A549 (cell line): Measurements from ENCODE around the gene RHEB. TPM values are rescaled to one million over a fixed set of nuclear protein-coding genes. Genes with fewer than 3 reads are reported as not detected.

Source experiments
- ATAC-seq, 2 experiments: fragments of 200-7000 bp in 1 of 2; fragments of >200 bp in 1 of 2; cut with Nextera tagmentation in 1 of 2; cut with Tn5 transposase in 1 of 2; 3 replicates each; pipeline versions ENCODE4 v1.8.0 to v1.9.1; 2018 to 2020; ENCODE audit warnings: mild to moderate bottlenecking in 1 of 2, moderate library complexity in 1 of 2
- CTCF ChIA-PET: fragments of 300-600 bp; sonication (Branson Sonifier 250); formaldehyde crosslinking; extraction: SDS; loops from one replicate; lab custom pipeline; 2021; ENCODE audit warnings: antibody characterized with exemption, inconsistent platforms; lab: Yijun Ruan, JAX
- POLR2A ChIA-PET: fragments of 350-600 bp; formaldehyde crosslinking; extraction: SDS; loops from one replicate; lab custom pipeline; 2021; ENCODE audit warnings: antibody characterized with exemption, inconsistent platforms; lab: Yijun Ruan, JAX
- DNase-seq, 2 experiments: peaks; one replicate each; pipeline versions ENCODE4 v3.0.0 to v3.0.0-alpha.2; 2011 to 2016; ENCODE audit warnings: low read depth in 1 of 2, low spot score in 1 of 2
- FAIRE-seq: peaks from 2 replicates; lab custom pipeline; 2011; peaks lifted over from hg19 to GRCh38; lab: Jason Lieb, UNC
- H3K27ac ChIP-seq, 2 experiments: fragments of >200 bp; sonication (Bioruptor Twin); formaldehyde crosslinking; 3 replicates each; pipeline ENCODE4 v1.5.1; 2016 to 2017
- H3K4me1 ChIP-seq: fragments of >200 bp; sonication (Bioruptor Twin); formaldehyde crosslinking; 3 replicates; pipeline ENCODE4 v1.6.1; 2016
- H3K4me2 ChIP-seq: fragments of >200 bp; sonication (Bioruptor Twin); formaldehyde crosslinking; 3 replicates; pipeline ENCODE4 v1.6.1; 2016
- H3K4me3 ChIP-seq: fragments of >200 bp; sonication (Bioruptor Twin); formaldehyde crosslinking; 3 replicates; pipeline ENCODE4 v1.5.1; 2016
- H3K9me3 ChIP-seq: fragments of >200 bp; sonication (Bioruptor Twin); formaldehyde crosslinking; 3 replicates; pipeline ENCODE4 v1.6.1; 2016
- BHLHE40 ChIP-seq: IDR thresholded peaks from 2 replicates; pipeline ENCODE4 v1.6.1; 2012; ENCODE audit warnings: low read depth, low read length, inconsistent platforms
- CEBPB ChIP-seq, 2 experiments: fragments of >200 bp in 1 of 2; sonication (Bioruptor Twin) in 1 of 2; formaldehyde crosslinking in 1 of 2; IDR thresholded peaks; 2 replicates each; pipeline ENCODE4 v1.6.1; 2012 to 2016
- CHD2 ChIP-seq: fragments of 150-350 bp; IDR thresholded peaks from 2 replicates; pipeline ENCODE4 v1.6.1; 2014; ENCODE audit warnings: low read length; ENCODE audit not compliant: partially characterized antibody
- CHD4 ChIP-seq: fragments of 200-600 bp; sonication (generic); IDR thresholded peaks from 2 replicates; pipeline ENCODE4 v1.6.1; 2016; ENCODE audit warnings: antibody characterized with exemption, mild to moderate bottlenecking, borderline replicate concordance
- CTCF ChIP-seq: fragments of >200 bp; sonication (Bioruptor Twin); formaldehyde crosslinking; IDR thresholded peaks from 3 replicates; pipeline ENCODE4 v1.5.1; 2016
- E2F6 ChIP-seq: IDR thresholded peaks from 2 replicates; pipeline ENCODE4 v1.6.1; 2012; ENCODE audit warnings: low read depth, borderline replicate concordance
- EHF ChIP-seq: fragments of 250-450 bp; sonication (Bioruptor Pico); IDR thresholded peaks from 2 replicates; pipeline ENCODE4 v1.5.0; 2020; ENCODE audit warnings: mild to moderate bottlenecking
- EHMT2 ChIP-seq: fragments of 200-600 bp; sonication (generic); IDR thresholded peaks from 2 replicates; pipeline ENCODE4 v1.6.1; 2016; ENCODE audit warnings: antibody characterized with exemption, low read depth, mild to moderate bottlenecking, moderate library complexity
- FOSL2 ChIP-seq, 2 experiments: fragments of 450-650 bp in 1 of 2; fragments of >200 bp in 1 of 2; sonication (Bioruptor Twin) in 1 of 2; formaldehyde crosslinking; IDR thresholded peaks; 2 replicates each; pipeline versions ENCODE4 v1.5.0 to v1.6.1; 2016 to 2020; ENCODE audit warnings: mild to moderate bottlenecking in 1 of 2, moderate library complexity in 1 of 2
- HDAC2 ChIP-seq: fragments of 200-600 bp; sonication (generic); IDR thresholded peaks from 2 replicates; pipeline ENCODE4 v1.6.1; 2016
- HEYL ChIP-seq: fragments of 250-450 bp; sonication (Bioruptor Pico); IDR thresholded peaks from 2 replicates; pipeline ENCODE4 v1.8.0; 2021; ENCODE audit warnings: mild to moderate bottlenecking, moderate library complexity
- HOXB13 ChIP-seq: fragments of 250-450 bp; sonication (Bioruptor Pico); IDR thresholded peaks from 2 replicates; pipeline ENCODE4 v1.5.0; 2020; ENCODE audit warnings: low read depth, mild to moderate bottlenecking, moderate library complexity
- HOXB5 ChIP-seq: fragments of 250-450 bp; sonication (Bioruptor Pico); IDR thresholded peaks from 2 replicates; pipeline ENCODE4 v1.5.0; 2020; ENCODE audit warnings: mild to moderate bottlenecking, moderate library complexity
- JUNB ChIP-seq: fragments of >200 bp; sonication (Bioruptor Twin); formaldehyde crosslinking; IDR thresholded peaks from 2 replicates; pipeline ENCODE4 v1.6.1; 2016
- KDM5A ChIP-seq: fragments of 200-600 bp; sonication (generic); IDR thresholded peaks from 2 replicates; pipeline ENCODE4 v1.6.1; 2016; ENCODE audit warnings: antibody characterized with exemption, mild to moderate bottlenecking
- MAFK ChIP-seq: fragments of 450-650 bp; IDR thresholded peaks from 2 replicates; pipeline ENCODE4 v1.6.1; 2014; ENCODE audit not compliant: partially characterized antibody
- MYC ChIP-seq: IDR thresholded peaks from 2 replicates; pipeline ENCODE4 v1.6.1; 2012; ENCODE audit warnings: mild to moderate bottlenecking, inconsistent platforms, low read length, improper control_type of control experiment, borderline replicate concordance
- NPAS2 ChIP-seq: fragments of 250-450 bp; sonication (Bioruptor Pico); IDR thresholded peaks from 2 replicates; pipeline ENCODE4 v1.8.0; 2022; ENCODE audit warnings: mild to moderate bottlenecking, moderate library complexity, borderline replicate concordance
- NR3C1 ChIP-seq: fragments of >200 bp; sonication (Bioruptor Twin); formaldehyde crosslinking; IDR thresholded peaks from 3 replicates; pipeline ENCODE4 v1.6.1; 2017
- PBX3 ChIP-seq: IDR thresholded peaks from 2 replicates; pipeline ENCODE4 v1.6.1; 2012
- RARB ChIP-seq: fragments of 250-450 bp; sonication (Bioruptor Pico); IDR thresholded peaks from 2 replicates; pipeline ENCODE4 v1.8.0; 2021; ENCODE audit warnings: mild to moderate bottlenecking, moderate library complexity
- RCOR1 ChIP-seq: fragments of 150-350 bp; IDR thresholded peaks from 2 replicates; pipeline ENCODE4 v1.6.1; 2014; ENCODE audit warnings: antibody characterized with exemption, low read length, low read depth
- RFX5 ChIP-seq: fragments of 450-650 bp; IDR thresholded peaks from 2 replicates; pipeline ENCODE4 v1.7.1; 2014; ENCODE audit warnings: antibody characterized with exemption, mild to moderate bottlenecking, moderate library complexity
- RNF2 ChIP-seq: fragments of 200-600 bp; sonication (generic); IDR thresholded peaks from 2 replicates; pipeline ENCODE4 v1.6.1; 2016; ENCODE audit warnings: low read depth, mild to moderate bottlenecking, antibody characterized with exemption, moderate library complexity, borderline replicate concordance
- SMC3 ChIP-seq: fragments of >200 bp; sonication (Bioruptor Twin); formaldehyde crosslinking; IDR thresholded peaks from 3 replicates; pipeline ENCODE4 v1.6.1; 2018; ENCODE audit warnings: inconsistent platforms
- TP53 ChIP-seq: fragments of 250-450 bp; sonication (Bioruptor Pico); IDR thresholded peaks from 2 replicates; pipeline ENCODE4 v1.5.0; 2021; ENCODE audit warnings: mild to moderate bottlenecking, moderate library complexity
- ZFP36 ChIP-seq: fragments of 450-650 bp; IDR thresholded peaks from 2 replicates; pipeline ENCODE4 v1.6.1; 2014; ENCODE audit warnings: borderline replicate concordance; ENCODE audit not compliant: partially characterized antibody
- ZSCAN20 ChIP-seq: fragments of 250-450 bp; sonication (Bioruptor Pico); IDR thresholded peaks from 2 replicates; pipeline ENCODE4 v1.8.0; 2022; ENCODE audit warnings: mild to moderate bottlenecking, moderate library complexity
- WGBS: methylation state at CpG from one replicate; pipeline ENCODE4 v1.1.6; 2017; ENCODE audit errors: missing lambda C conversion rate; 5-methylcytosine and 5-hydroxymethylcytosine counted together
- polyA plus RNA-seq, 4 experiments: library from polyadenylated mRNA; depleted of rRNA in 3 of 4; stranded (reverse); fragments of >200 nt; fragmentation: RNase III in 1 of 4; extraction: RNeasy Plus Mini Kit Qiagen cat#74134 plus additional on column Dnase treatment in 1 of 4; gene quantifications; 2 replicates in 3 of 4; 3 replicates in 1 of 4; pipeline ENCODE4 v1.2.3, GENCODE V29; 2011 to 2017

Gene RHEB
- polyA plus RNA-seq, 2 of the 4 experiments (the other 2 are of a cell fraction): 110 to 198 TPM

- DNase-seq (no peak), ATAC-seq (no peak), FAIRE-seq (no peak)
- WGBS: 78% methylated on average over 17 of the region's 17 CpGs
- CTCF ChIA-PET: interaction anchor here (1.0 to 1.7 kb wide), 5 partner anchors 15 to 242 kb away, joined by 3 to 5 read pairs (median 3); no protein-coding TSS in a partner anchor
- Histone ChIP-seq H3K9me3 (no peaks in the 10 kb centered on the region), H3K4me3 (no peak overlapping the region), H3K4me1 (no peaks in the 10 kb centered on the region), H3K27ac (no peak overlapping the region), H3K4me2 (no peak overlapping the region)
- POLR2A ChIA-PET: no interaction called here
- TF ChIP-seq CTCF: no peak
- no peak for TF ChIP-seq PBX3
- TF ChIP-seq KDM5A: no peak
- TF ChIP-seq TP53: no peak
- no peak for TF ChIP-seq RARB (CRISPR knock-in tag)
- TF ChIP-seq EHMT2: no peak
- no peak for TF ChIP-seq BHLHE40
- no peak for TF ChIP-seq ZFP36
- no peak for TF ChIP-seq NR3C1
- no peak for TF ChIP-seq HOXB5
- TF ChIP-seq CEBPB (IDR thresholded peaks at IDR 0.05): no peak
- TF ChIP-seq E2F6: no peak
- no peak for TF ChIP-seq RCOR1
- no peak for TF ChIP-seq HOXB13
- TF ChIP-seq FOSL2 (IDR thresholded peaks at IDR 0.05): no peak
- no peak for TF ChIP-seq FOSL2 (CRISPR knock-in tag; IDR thresholded peaks at IDR 0.05)
- no peak for TF ChIP-seq NPAS2 (CRISPR knock-in tag)
- TF ChIP-seq HDAC2: no peak
- TF ChIP-seq ZSCAN20 (CRISPR knock-in tag): no peak
- TF ChIP-seq EHF (CRISPR knock-in tag): no peak
- TF ChIP-seq MAFK: no peak
Measured at GRCh38 chr7:151541709-151542499, 22.2 kb upstream of the RHEB start.

GRCh38 chr7:151540146-151540545 lies 20.5 kb upstream of the RHEB start:
- 84% methylated on average over 4 of the region's 4 CpGs for WGBS

More at GRCh38 chr7:151540146-151540545, 20.5 kb upstream of the RHEB start:
- POLR2A ChIA-PET: no interaction called here
- no peak overlapping the region for H3K27ac ChIP-seq
- no peak overlapping the region for H3K4me3 ChIP-seq
- no peak for DNase-seq
- TF ChIP-seq SMC3 (no peak), CHD2 (no peak), RFX5 (no peak), ZFP36 (no peak), FOSL2 (IDR thresholded peaks at IDR 0.05) (no peak), FOSL2 (CRISPR knock-in tag; IDR thresholded peaks at IDR 0.05) (no peak), RNF2 (no peak), JUNB (no peak), CEBPB (IDR thresholded peaks at IDR 0.05) (no peak), HEYL (CRISPR knock-in tag) (no peak), E2F6 (no peak), RCOR1 (no peak), CHD4 (no peak), EHMT2 (no peak), HOXB13 (no peak), MYC (no peak), BHLHE40 (no peak), TP53 (no peak)
- CTCF ChIA-PET: no interaction called here
- H3K4me1 ChIP-seq: no peaks in the 10 kb centered on the region
- FAIRE-seq: no peak
- ATAC-seq: no peak
- no peak overlapping the region for H3K4me2 ChIP-seq
- no peaks in the 10 kb centered on the region for H3K9me3 ChIP-seq
